ENCODE data around the gene AAMP. TPM values are rescaled to one million over a fixed set of nuclear protein-coding genes. Genes with fewer than 3 reads are reported as not detected.
A peak's percentile ranks its signal among the peaks of the same experiment; 100 is the strongest.
"Not testable (repeated sequence)": the region's sequence is repeated elsewhere in the genome, so short reads cannot be mapped to it uniquely, and the experiment has no call there.

The AAMP gene
- total RNA-seq, 6 experiments from 2014 or later: 71.6 to 91.3 (median 80.4) TPM

GRCh38 chr2:218274586-218274985 lies 4.6 kb upstream of the AAMP start:
- Mint-ChIP-seq H3K27ac (no peak overlapping the region; the same call in 1 of the 2 replicates), H3K27me3 (ENCODE audit: insufficient read depth) (peaks cover 3% of the 10 kb centered on the region; the same call in 1 of the 2 replicates), H3K4me3 (no peak overlapping the region), H3K36me3 (ENCODE audit: low read depth) (peaks cover 4% of the 10 kb centered on the region; the same call in 1 of the 2 replicates), H3K4me1 (ENCODE audit: low read depth) (peaks cover 28% of the 10 kb centered on the region), H3K9me3 (no peaks in the 10 kb centered on the region)
- DNase-seq: no peak
- TF ChIP-seq CTCF (IDR thresholded peaks at IDR 0.05): no peak

GRCh38 chr2:218273908-218274249 lies 3.9 kb upstream of the AAMP start:
- peaks cover 3% of the 10 kb centered on the region; the same call in 1 of the 2 replicates for H3K27me3 Mint-ChIP-seq (ENCODE audit: insufficient read depth)
- H3K9me3 Mint-ChIP-seq: no peaks in the 10 kb centered on the region
- TF ChIP-seq CTCF (IDR thresholded peaks at IDR 0.05): no peak
- H3K4me1 Mint-ChIP-seq (ENCODE audit: low read depth): peaks cover 35% of the 10 kb centered on the region
- no peak overlapping the region for H3K4me3 Mint-ChIP-seq
- peak overlapping the region; percentile 62 for H3K27ac Mint-ChIP-seq
- DNase-seq: no peak
- H3K36me3 Mint-ChIP-seq (ENCODE audit: low read depth): peaks cover 9% of the 10 kb centered on the region; the same call in 1 of the 2 replicates

- H3K4me3 Mint-ChIP-seq; DNase-seq; H3K9me3 Mint-ChIP-seq; H3K36me3 Mint-ChIP-seq (ENCODE audit: low read depth); H3K27me3 Mint-ChIP-seq (ENCODE audit: insufficient read depth): not testable (repeated sequence)
- H3K4me1 Mint-ChIP-seq (ENCODE audit: low read depth): peaks cover 35% of the 10 kb centered on the region
- peak overlapping the region; percentile 62 for H3K27ac Mint-ChIP-seq
Measured at GRCh38 chr2:218273214-218273907, 3.4 kb upstream of the AAMP start.

GRCh38 chr2:218272531-218273212 lies 2.7 kb upstream of the AAMP start:
- Mint-ChIP-seq H3K9me3 (no peaks in the 10 kb centered on the region), H3K36me3 (ENCODE audit: low read depth) (peaks cover 9% of the 10 kb centered on the region; the same call in 1 of the 2 replicates)

GRCh38 chr2:218271865-218272530 lies 2.1 kb upstream of the AAMP start:
- Mint-ChIP-seq H3K27ac (peak overlapping the region; percentile 79), H3K27me3 (ENCODE audit: insufficient read depth) (peaks cover 5% of the 10 kb centered on the region; the same call in 1 of the 2 replicates), H3K4me1 (ENCODE audit: low read depth) (peaks cover 35% of the 10 kb centered on the region), H3K36me3 (ENCODE audit: low read depth) (peaks cover 9% of the 10 kb centered on the region; the same call in 1 of the 2 replicates), H3K4me3 (peak overlapping the region; percentile 90), H3K9me3 (no peaks in the 10 kb centered on the region)
- DNase-seq: no peak
- TF ChIP-seq CTCF (IDR thresholded peaks at IDR 0.05): no peak

More at GRCh38 chr2:218272531-218273212, 2.7 kb upstream of the AAMP start:
- H3K27ac Mint-ChIP-seq: peak overlapping the region; percentile 79
- peak; percentile 89 for DNase-seq
- peaks cover 3% of the 10 kb centered on the region; the same call in 1 of the 2 replicates for H3K27me3 Mint-ChIP-seq (ENCODE audit: insufficient read depth)
- peak overlapping the region; percentile 90 for H3K4me3 Mint-ChIP-seq
- TF ChIP-seq CTCF (IDR thresholded peaks at IDR 0.05): peak; percentile 94
- H3K4me1 Mint-ChIP-seq (ENCODE audit: low read depth): peaks cover 35% of the 10 kb centered on the region

Measured in HFFc6 (cell line).